Measurements from ENCODE around the gene POTEH.
"Not testable (repeated sequence)": the region's sequence is repeated elsewhere in the genome, so short reads cannot be mapped to it uniquely, and the experiment has no call there.

Gene POTEH

DNA sequence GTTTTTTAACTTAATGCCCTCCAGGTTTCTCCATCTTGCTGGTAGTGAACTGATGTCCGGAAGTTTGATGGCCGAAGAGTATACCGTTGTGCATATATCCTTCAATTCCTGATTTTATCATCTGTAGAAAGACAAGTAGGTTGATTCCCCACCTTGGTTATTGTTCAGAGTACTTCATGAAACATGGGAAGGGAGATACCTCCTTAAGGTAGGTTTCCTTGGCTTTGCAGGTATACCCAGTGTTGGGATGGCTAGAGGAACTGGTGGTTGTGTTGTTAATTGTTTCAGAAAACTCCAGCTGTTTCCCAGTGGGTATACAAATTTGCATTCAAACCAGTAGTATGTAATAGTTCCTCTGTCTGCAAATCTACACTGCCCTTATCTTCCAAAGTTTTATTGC, 25.1 kb upstream of the POTEH start:
- H3K79me1 ChIP-seq (ENCODE audit: low read length); H3K4me2 ChIP-seq (ENCODE audit: low read length); H2BK5ac ChIP-seq (ENCODE audit: low read length); H3K4ac ChIP-seq (ENCODE audit: low read depth, low read length); H4K8ac ChIP-seq (ENCODE audit: low read depth, low read length); H3K18ac ChIP-seq (ENCODE audit: low read length); H3K56ac ChIP-seq (ENCODE audit: low read length); H3K27me3 ChIP-seq (ENCODE audit: insufficient read depth, low read length, poor library complexity); H3K36me3 ChIP-seq (ENCODE audit: control insufficient read depth, insufficient read depth, low read length); H4K5ac ChIP-seq (ENCODE audit: low read length); H3K79me2 ChIP-seq (ENCODE audit: control insufficient read depth, insufficient read depth, low read length); H2BK15ac ChIP-seq (replicated peaks; ENCODE audit: low read depth); DNase-seq; H3K27ac ChIP-seq (ENCODE audit: low read depth, low read length); H3K23ac ChIP-seq (ENCODE audit: low read length); H3K9ac ChIP-seq (ENCODE audit: low read length); H3K4me3 ChIP-seq (ENCODE audit: low read length); H3K4me1 ChIP-seq (ENCODE audit: control insufficient read depth, low read depth, low read length); H2AK5ac ChIP-seq (ENCODE audit: low read length); H2BK120ac ChIP-seq (ENCODE audit: low read depth, low read length): not testable (repeated sequence)
- WGBS (ENCODE audit: extremely low coverage, insufficient coverage, low lambda C conversion rate) = no CpG with 5 or more reads among the region's 3 CpGs

- not testable (repeated sequence) for DNase-seq; H2AK5ac ChIP-seq (ENCODE audit: low read length)
- WGBS (ENCODE audit: extremely low coverage, insufficient coverage, low lambda C conversion rate) = no CpG with 5 or more reads among the region's 5 CpGs
These were observed 24.3 kb upstream of the POTEH start for GRCh38 chr22:15665478-15665877.

GRCh38 chr22:15669430-15669829, 20.4 kb upstream of the POTEH start:
- H3K27ac ChIP-seq (ENCODE audit: low read depth, low read length); H3K79me2 ChIP-seq (ENCODE audit: control insufficient read depth, insufficient read depth, low read length); H3K4me2 ChIP-seq (ENCODE audit: low read length); H4K8ac ChIP-seq (ENCODE audit: low read depth, low read length); H3K27me3 ChIP-seq (ENCODE audit: insufficient read depth, low read length, poor library complexity); H2BK15ac ChIP-seq (replicated peaks; ENCODE audit: low read depth); H3K4me1 ChIP-seq (ENCODE audit: control insufficient read depth, low read depth, low read length); DNase-seq; H3K4ac ChIP-seq (ENCODE audit: low read depth, low read length); H3K79me1 ChIP-seq (ENCODE audit: low read length); H3K4me3 ChIP-seq (ENCODE audit: low read length); H2BK5ac ChIP-seq (ENCODE audit: low read length); H3K18ac ChIP-seq (ENCODE audit: low read length); H4K5ac ChIP-seq (ENCODE audit: low read length); H3K36me3 ChIP-seq (ENCODE audit: control insufficient read depth, insufficient read depth, low read length); H3K56ac ChIP-seq (ENCODE audit: low read length); H2BK120ac ChIP-seq (ENCODE audit: low read depth, low read length); H3K23ac ChIP-seq (ENCODE audit: low read length); H3K9ac ChIP-seq (ENCODE audit: low read length); H2AK5ac ChIP-seq (ENCODE audit: low read length): not testable (repeated sequence)
- WGBS (ENCODE audit: extremely low coverage, insufficient coverage, low lambda C conversion rate) = no CpG with 5 or more reads among the region's 12 CpGs

More at GRCh38 chr22:15665478-15665877, 24.3 kb upstream of the POTEH start:
- H3K79me1 ChIP-seq (ENCODE audit: low read length); H2BK120ac ChIP-seq (ENCODE audit: low read depth, low read length); H4K5ac ChIP-seq (ENCODE audit: low read length); H4K8ac ChIP-seq (ENCODE audit: low read depth, low read length); H3K56ac ChIP-seq (ENCODE audit: low read length); H2BK15ac ChIP-seq (replicated peaks; ENCODE audit: low read depth); H3K4me2 ChIP-seq (ENCODE audit: low read length); H3K4me3 ChIP-seq (ENCODE audit: low read length); H3K36me3 ChIP-seq (ENCODE audit: control insufficient read depth, insufficient read depth, low read length); H3K4ac ChIP-seq (ENCODE audit: low read depth, low read length); H3K4me1 ChIP-seq (ENCODE audit: control insufficient read depth, low read depth, low read length); H3K27ac ChIP-seq (ENCODE audit: low read depth, low read length); H3K9ac ChIP-seq (ENCODE audit: low read length); H3K27me3 ChIP-seq (ENCODE audit: insufficient read depth, low read length, poor library complexity); H3K23ac ChIP-seq (ENCODE audit: low read length); H3K18ac ChIP-seq (ENCODE audit: low read length); H3K79me2 ChIP-seq (ENCODE audit: control insufficient read depth, insufficient read depth, low read length); H2BK5ac ChIP-seq (ENCODE audit: low read length): not testable (repeated sequence)

GRCh38 chr22:15679702-15680101, 10.1 kb upstream of the POTEH start:
- H2BK120ac ChIP-seq (ENCODE audit: low read depth, low read length); H3K23ac ChIP-seq (ENCODE audit: low read length); H3K56ac ChIP-seq (ENCODE audit: low read length); H3K27ac ChIP-seq (ENCODE audit: low read depth, low read length); H4K5ac ChIP-seq (ENCODE audit: low read length); H3K9ac ChIP-seq (ENCODE audit: low read length); H3K79me1 ChIP-seq (ENCODE audit: low read length); H4K8ac ChIP-seq (ENCODE audit: low read depth, low read length); H2AK5ac ChIP-seq (ENCODE audit: low read length); H3K18ac ChIP-seq (ENCODE audit: low read length); H3K36me3 ChIP-seq (ENCODE audit: control insufficient read depth, insufficient read depth, low read length); H2BK5ac ChIP-seq (ENCODE audit: low read length); DNase-seq; H3K4me2 ChIP-seq (ENCODE audit: low read length); H2BK15ac ChIP-seq (replicated peaks; ENCODE audit: low read depth); H3K4me3 ChIP-seq (ENCODE audit: low read length); H3K4ac ChIP-seq (ENCODE audit: low read depth, low read length); H3K79me2 ChIP-seq (ENCODE audit: control insufficient read depth, insufficient read depth, low read length); H3K4me1 ChIP-seq (ENCODE audit: control insufficient read depth, low read depth, low read length); H3K27me3 ChIP-seq (ENCODE audit: insufficient read depth, low read length, poor library complexity): not testable (repeated sequence)
- WGBS (ENCODE audit: extremely low coverage, insufficient coverage, low lambda C conversion rate) = no CpG with 5 or more reads among the region's 8 CpGs

DNA sequence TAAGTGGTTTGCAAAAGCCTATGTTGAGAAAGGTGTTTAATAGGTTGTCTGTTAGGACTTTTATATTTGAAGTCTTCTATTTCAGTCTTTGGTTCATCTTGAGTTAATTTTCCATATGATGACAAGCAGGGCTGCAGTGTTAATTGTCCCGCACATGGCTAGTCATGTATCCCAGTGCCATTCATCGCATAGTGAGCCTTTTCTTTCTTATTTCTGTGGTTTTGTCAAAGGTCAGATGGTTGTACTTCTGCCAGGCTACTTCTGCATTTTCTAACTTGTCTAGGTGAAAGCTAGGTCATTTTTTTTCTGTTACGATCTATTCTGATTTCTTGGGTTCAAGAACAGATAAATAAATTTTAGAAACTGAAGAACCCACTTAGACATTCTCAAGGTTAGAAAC, 5.7 kb upstream of the POTEH start:
- not testable (repeated sequence) for H3K9ac ChIP-seq (ENCODE audit: low read length); H4K8ac ChIP-seq (ENCODE audit: low read depth, low read length); DNase-seq; H3K27me3 ChIP-seq (ENCODE audit: insufficient read depth, low read length, poor library complexity); H3K36me3 ChIP-seq (ENCODE audit: control insufficient read depth, insufficient read depth, low read length); H2AK5ac ChIP-seq (ENCODE audit: low read length); H4K5ac ChIP-seq (ENCODE audit: low read length); H3K4me1 ChIP-seq (ENCODE audit: control insufficient read depth, low read depth, low read length); H3K79me1 ChIP-seq (ENCODE audit: low read length); H3K4ac ChIP-seq (ENCODE audit: low read depth, low read length); H3K4me3 ChIP-seq (ENCODE audit: low read length); H3K56ac ChIP-seq (ENCODE audit: low read length); H2BK120ac ChIP-seq (ENCODE audit: low read depth, low read length); H3K27ac ChIP-seq (ENCODE audit: low read depth, low read length); H2BK5ac ChIP-seq (ENCODE audit: low read length); H3K18ac ChIP-seq (ENCODE audit: low read length); H3K79me2 ChIP-seq (ENCODE audit: control insufficient read depth, insufficient read depth, low read length); H3K23ac ChIP-seq (ENCODE audit: low read length); H3K4me2 ChIP-seq (ENCODE audit: low read length); H2BK15ac ChIP-seq (replicated peaks; ENCODE audit: low read depth)
- no CpG with 5 or more reads among the region's 3 CpGs for WGBS (ENCODE audit: extremely low coverage, insufficient coverage, low lambda C conversion rate)

- H3K4me3 ChIP-seq (ENCODE audit: low read length); H3K79me1 ChIP-seq (ENCODE audit: low read length); H3K18ac ChIP-seq (ENCODE audit: low read length); H4K8ac ChIP-seq (ENCODE audit: low read depth, low read length); DNase-seq; H4K5ac ChIP-seq (ENCODE audit: low read length); H3K56ac ChIP-seq (ENCODE audit: low read length); H3K4me2 ChIP-seq (ENCODE audit: low read length); H3K79me2 ChIP-seq (ENCODE audit: control insufficient read depth, insufficient read depth, low read length); H2AK5ac ChIP-seq (ENCODE audit: low read length); H3K4ac ChIP-seq (ENCODE audit: low read depth, low read length); H3K36me3 ChIP-seq (ENCODE audit: control insufficient read depth, insufficient read depth, low read length); H3K9ac ChIP-seq (ENCODE audit: low read length); H3K4me1 ChIP-seq (ENCODE audit: control insufficient read depth, low read depth, low read length); H3K27me3 ChIP-seq (ENCODE audit: insufficient read depth, low read length, poor library complexity); H3K27ac ChIP-seq (ENCODE audit: low read depth, low read length); H3K23ac ChIP-seq (ENCODE audit: low read length); H2BK5ac ChIP-seq (ENCODE audit: low read length); H2BK120ac ChIP-seq (ENCODE audit: low read depth, low read length); H2BK15ac ChIP-seq (replicated peaks; ENCODE audit: low read depth): not testable (repeated sequence)
- no CpG with 5 or more reads among the region's 6 CpGs for WGBS (ENCODE audit: extremely low coverage, insufficient coverage, low lambda C conversion rate)
These were observed 5.1 kb upstream of the POTEH start for GRCh38 chr22:15684695-15685094.
